GM12878 (cell line): ENCODE results near the gene MCM3AP. TPM values are rescaled to one million over a fixed set of nuclear protein-coding genes. Genes with fewer than 3 reads are reported as not detected.

Experiments
- ATAC-seq: fragments of 200-7000 bp; cut with Tn5 transposase; 3 replicates; pipeline ENCODE4 v1.9.1; 2020; ENCODE audit warnings: mild to moderate bottlenecking, moderate library complexity
- BruUV-seq: library from RNA; stranded (reverse); fragments of 400-500 nt; replicated peaks from 2 replicates; lab custom pipeline; 2021; lab: Mats Ljungman, UMichigan
- CTCF ChIA-PET: fragments of 300-600 bp; sonication (Branson Sonifier 250); formaldehyde crosslinking; extraction: SDS; loops from one replicate; lab custom pipeline; 2021; ENCODE audit warnings: inconsistent platforms; lab: Yijun Ruan, JAX
- POLR2A ChIA-PET: fragments of 350-600 bp; formaldehyde crosslinking; extraction: SDS; loops from one replicate; lab custom pipeline; 2021; ENCODE audit warnings: inconsistent platforms; lab: Charles Lee
- RAD21 ChIA-PET: fragments of 300-600 bp; sonication (Branson Sonifier 250); formaldehyde crosslinking; loops from one replicate; lab custom pipeline; 2023; ENCODE audit warnings: antibody characterized with exemption; ENCODE audit not compliant: unreplicated experiment; lab: Charles Lee
- SMC1A ChIA-PET: fragments of 300-600 bp; sonication (Branson Sonifier 250); formaldehyde crosslinking; loops from one replicate; lab custom pipeline; 2023; ENCODE audit not compliant: unreplicated experiment, uncharacterized antibody; lab: Charles Lee
- DNase-seq: peaks from one replicate; pipeline ENCODE4 v3.0.0-alpha.2; 2011; ENCODE audit warnings: low read depth, low spot score
- FAIRE-seq: peaks from 3 replicates; lab custom pipeline; 2011; peaks lifted over from hg19 to GRCh38; lab: Jason Lieb, UNC
- H2AFZ ChIP-seq: 2 replicates; pipeline ENCODE4 v1.6.0; 2011; ENCODE audit warnings: low read depth, low read length, control low read depth; ENCODE audit not compliant: control insufficient read depth
- H3K27ac ChIP-seq: 2 replicates; pipeline ENCODE4 v1.5.1; 2011; ENCODE audit warnings: control low read depth; ENCODE audit not compliant: control insufficient read depth, insufficient read depth
- H3K27me3 ChIP-seq, 2 experiments: replicated peaks in 1 of 2; 2 replicates each; pipeline versions ENCODE4 v1.6.0 to v1.6.1; 2011; ENCODE audit warnings: low read length in 1 of 2; ENCODE audit not compliant: control insufficient read depth in 2 of 2, insufficient read depth in 2 of 2
- H3K36me3 ChIP-seq, 2 experiments: 2 replicates each; pipeline ENCODE4 v1.5.1; 2011; ENCODE audit warnings: low read length in 1 of 2; ENCODE audit not compliant: control insufficient read depth in 2 of 2, insufficient read depth in 2 of 2
- H3K4me1 ChIP-seq: 2 replicates; pipeline ENCODE4 v1.6.1; 2011; ENCODE audit warnings: mild to moderate bottlenecking, low read length, moderate library complexity, mixed read lengths; ENCODE audit not compliant: control insufficient read depth, insufficient read depth
- H3K4me2 ChIP-seq: 2 replicates; pipeline ENCODE4 v1.6.0; 2011; ENCODE audit warnings: control low read depth; ENCODE audit not compliant: control insufficient read depth, insufficient read depth
- H3K4me3 ChIP-seq: fragments of 200-600 bp; sonication (generic); 2 replicates; pipeline ENCODE4 v1.5.1; 2016
- H3K79me2 ChIP-seq: 2 replicates; pipeline ENCODE4 v1.6.0; 2011; ENCODE audit warnings: low read length; ENCODE audit not compliant: control insufficient read depth, insufficient read depth
- H3K9ac ChIP-seq: 2 replicates; pipeline ENCODE4 v1.8.0; 2011; ENCODE audit warnings: low read length, control low read depth, mixed read lengths; ENCODE audit not compliant: control insufficient read depth, insufficient read depth
- H3K9me3 ChIP-seq: replicated peaks from 3 replicates; pipeline ENCODE4 v1.5.1; 2011; ENCODE audit warnings: mild to moderate bottlenecking, low read length; ENCODE audit not compliant: control insufficient read depth, insufficient read depth
- H4K20me1 ChIP-seq: 2 replicates; pipeline ENCODE4 v1.6.0; 2011; ENCODE audit not compliant: control insufficient read depth, insufficient read depth
- BHLHE40 ChIP-seq, 2 experiments: fragments of 450-650 bp in 1 of 2; IDR thresholded peaks; 2 replicates each; pipeline ENCODE4 v1.6.1; 2011 to 2017; ENCODE audit warnings: low read depth in 2 of 2, borderline replicate concordance in 1 of 2, improper control_type of control experiment in 1 of 2, low read length in 1 of 2, mild to moderate bottlenecking in 1 of 2
- BMI1 ChIP-seq: fragments of 450-650 bp; IDR thresholded peaks from 2 replicates; pipeline ENCODE4 v1.6.1; 2016; ENCODE audit warnings: mild to moderate bottlenecking, moderate library complexity, borderline replicate concordance
- CBX5 ChIP-seq: sonication (generic); IDR thresholded peaks from 2 replicates; pipeline ENCODE4 v1.6.1; 2016; ENCODE audit warnings: low read depth, moderate library complexity, mild to moderate bottlenecking, inconsistent platforms
- CHD1 ChIP-seq: IDR thresholded peaks from 2 replicates; pipeline ENCODE4 v1.6.1; 2012; ENCODE audit warnings: low read depth, low read length, improper control_type of control experiment
- IKZF2 ChIP-seq, 2 experiments: fragments of 450-650 bp; IDR thresholded peaks; 2 replicates each; pipeline ENCODE4 v1.6.1; 2017; ENCODE audit warnings: mild to moderate bottlenecking in 2 of 2, moderate library complexity in 2 of 2
- KDM1A ChIP-seq: fragments of 200-600 bp; sonication (generic); IDR thresholded peaks from 2 replicates; pipeline ENCODE4 v1.6.1; 2016; ENCODE audit warnings: borderline replicate concordance
- PML ChIP-seq: IDR thresholded peaks from 2 replicates; pipeline ENCODE4 v1.6.1; 2012; ENCODE audit warnings: low read length, inconsistent platforms
- POLR2A ChIP-seq: IDR thresholded peaks from 2 replicates; pipeline ENCODE4 v1.6.1; 2011; ENCODE audit warnings: low read depth, mild to moderate bottlenecking, low read length
- RFX5 ChIP-seq: IDR thresholded peaks from 2 replicates; pipeline ENCODE4 v1.6.1; 2011; ENCODE audit warnings: low read depth, low read length, improper control_type of control experiment
- SMARCA5 ChIP-seq: fragments of 450-650 bp; IDR thresholded peaks from 2 replicates; pipeline ENCODE4 v1.6.1; 2017; ENCODE audit warnings: mild to moderate bottlenecking
- SMC3 ChIP-seq: IDR thresholded peaks from 2 replicates; pipeline ENCODE4 v1.6.1; 2011; ENCODE audit warnings: low read length, improper control_type of control experiment, borderline replicate concordance
- SPI1 ChIP-seq: IDR thresholded peaks from 2 replicates; pipeline ENCODE4 v1.6.1; 2011; ENCODE audit warnings: low read depth, mild to moderate bottlenecking, low read length, moderate library complexity, borderline replicate concordance; ENCODE audit not compliant: insufficient read depth
- TCF12 ChIP-seq: IDR thresholded peaks from 2 replicates; pipeline ENCODE4 v1.6.1; 2011; ENCODE audit warnings: low read depth, mild to moderate bottlenecking, low read length
- ZNF207 ChIP-seq: fragments of 450-650 bp; IDR thresholded peaks from 2 replicates; pipeline ENCODE4 v1.6.1; 2014; ENCODE audit warnings: antibody characterized with exemption, mild to moderate bottlenecking, borderline replicate concordance
- ZNF217 ChIP-seq: fragments of 450-650 bp; IDR thresholded peaks from 2 replicates; pipeline ENCODE4 v1.6.1; 2017; ENCODE audit warnings: antibody characterized with exemption, mild to moderate bottlenecking
- ZNF24 ChIP-seq: fragments of 450-650 bp; IDR thresholded peaks from 2 replicates; pipeline ENCODE4 v1.6.1; 2017; ENCODE audit warnings: antibody characterized with exemption, mild to moderate bottlenecking
- ZSCAN29 ChIP-seq: fragments of 450-650 bp; IDR thresholded peaks from 2 replicates; pipeline ENCODE4 v1.6.1; 2017; ENCODE audit warnings: mild to moderate bottlenecking, moderate library complexity
- WGBS: methylation state at CpG from one replicate; pipeline ENCODE4 v1.1.6; 2016; ENCODE audit warnings: low lambda C conversion rate; ENCODE audit not compliant: insufficient replicate concordance, insufficient coverage; ENCODE audit errors: missing lambda C conversion rate; 5-methylcytosine and 5-hydroxymethylcytosine counted together
- in situ Hi-C: fragments of 300-500 bp; cut with MboI; formaldehyde crosslinking; loops from 9 replicates; pipeline ENCODE4 v1.14.3; 2018; ENCODE audit warnings: mixed read lengths
- intact Hi-C: fragments of 100-400 bp; cut with micrococcal nuclease; formaldehyde crosslinking; loops from one replicate; pipeline ENCODE4 v1.14.2; 2022; ENCODE audit not compliant: unreplicated experiment
- polyA plus RNA-seq, 11 experiments: library from polyadenylated mRNA; depleted of rRNA in 4 of 11; unstranded in 6 of 11; stranded (reverse) in 5 of 11; fragments of >200 nt; fragmentation: Nextera tagmentation in 4 of 11; fragmentation: Illumina TruSeq in 1 of 11; extraction: Ambion mirVana in 4 of 11; extraction: Trizol in 1 of 11; gene quantifications; 1 replicate in 1 of 11; 2 replicates in 10 of 11; pipeline versions ENCODE4 v1.2.1 to v1.2.3, GENCODE V29; 2011 to 2016; ENCODE audit warnings: inconsistent platforms in 2 of 11, missing spikeins in 2 of 11, low read depth in 1 of 11
- total RNA-seq, 4 experiments: library from RNA; depleted of rRNA in 3 of 4; stranded (reverse); fragments of >200 nt in 3 of 4; fragmentation: Illumina TruSeq in 1 of 4; extraction: Trizol in 1 of 4; gene quantifications; 2 replicates each; pipeline versions ENCODE4 v1.2.1 to v1.2.3, GENCODE V29; 2013 to 2021
- TF ChIP-seq, protein P1 (sequence below): IDR thresholded peaks from 2 replicates; pipeline ENCODE4 v1.6.1; 2012; ENCODE audit warnings: low read depth, low read length, improper control_type of control experiment
- TF ChIP-seq, protein P2 (sequence below): fragments of 450-650 bp; IDR thresholded peaks from 2 replicates; pipeline ENCODE4 v1.6.1; 2017; ENCODE audit warnings: antibody characterized with exemption, mild to moderate bottlenecking, moderate library complexity

The MCM3AP gene
- total and polyA plus RNA-seq, 10 of the 15 experiments (the other 5 are each of a cell fraction or from before 2014, with no cell fraction given) = 6.1 to 95.7 (median 47.0) TPM

DNA sequence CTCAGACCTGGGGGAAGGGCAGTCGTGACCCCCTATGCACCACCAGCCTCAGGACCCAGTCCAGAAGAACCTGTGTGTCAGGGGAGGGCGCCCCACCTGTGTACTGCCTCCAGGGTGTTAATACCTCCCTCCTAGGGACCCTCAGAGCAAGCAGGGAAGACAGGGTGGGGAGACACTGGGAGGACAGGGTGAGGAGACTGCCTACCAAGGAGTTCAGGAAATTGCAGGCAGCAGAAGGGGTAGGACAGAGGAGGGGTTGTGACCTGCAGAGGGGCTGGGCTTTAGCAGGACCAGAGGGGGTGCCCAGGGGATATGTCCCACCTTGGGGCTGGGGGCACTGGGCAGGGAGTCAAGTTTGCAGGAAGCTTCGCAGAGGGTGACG, 33.0 kb upstream of the MCM3AP start:
- RAD21 ChIA-PET = no interaction called here
- SMC1A ChIA-PET = no interaction called here
- H3K79me2 ChIP-seq = peaks cover 35% of the 10 kb centered on the region
- intact Hi-C loops = no loop called here
- TF ChIP-seq CHD1 (no peak), POLR2A (no peak; the same call in none of the 2 replicates), BMI1 (no peak), ZNF217 (no peak), RFX5 (no peak), ZNF24 (no peak), SMC3 (no peak), BHLHE40 (IDR thresholded peaks at IDR 0.05; ENCODE audit: borderline replicate concordance in 1 of 2, low read depth in 2 of 2, low read length in 1 of 2) (no peak), TCF12 (no peak), KDM1A (no peak), ZSCAN29 (no peak), SPI1 (no peak), ZNF207 (no peak), SMARCA5 (no peak), IKZF2 (IDR thresholded peaks at IDR 0.05) (no peak), PML (no peak), CBX5 (no peak)
- TF ChIP-seq, protein P1, sequence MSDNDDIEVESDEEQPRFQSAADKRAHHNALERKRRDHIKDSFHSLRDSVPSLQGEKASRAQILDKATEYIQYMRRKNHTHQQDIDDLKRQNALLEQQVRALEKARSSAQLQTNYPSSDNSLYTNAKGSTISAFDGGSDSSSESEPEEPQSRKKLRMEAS = no peak
- TF ChIP-seq, protein P2, sequence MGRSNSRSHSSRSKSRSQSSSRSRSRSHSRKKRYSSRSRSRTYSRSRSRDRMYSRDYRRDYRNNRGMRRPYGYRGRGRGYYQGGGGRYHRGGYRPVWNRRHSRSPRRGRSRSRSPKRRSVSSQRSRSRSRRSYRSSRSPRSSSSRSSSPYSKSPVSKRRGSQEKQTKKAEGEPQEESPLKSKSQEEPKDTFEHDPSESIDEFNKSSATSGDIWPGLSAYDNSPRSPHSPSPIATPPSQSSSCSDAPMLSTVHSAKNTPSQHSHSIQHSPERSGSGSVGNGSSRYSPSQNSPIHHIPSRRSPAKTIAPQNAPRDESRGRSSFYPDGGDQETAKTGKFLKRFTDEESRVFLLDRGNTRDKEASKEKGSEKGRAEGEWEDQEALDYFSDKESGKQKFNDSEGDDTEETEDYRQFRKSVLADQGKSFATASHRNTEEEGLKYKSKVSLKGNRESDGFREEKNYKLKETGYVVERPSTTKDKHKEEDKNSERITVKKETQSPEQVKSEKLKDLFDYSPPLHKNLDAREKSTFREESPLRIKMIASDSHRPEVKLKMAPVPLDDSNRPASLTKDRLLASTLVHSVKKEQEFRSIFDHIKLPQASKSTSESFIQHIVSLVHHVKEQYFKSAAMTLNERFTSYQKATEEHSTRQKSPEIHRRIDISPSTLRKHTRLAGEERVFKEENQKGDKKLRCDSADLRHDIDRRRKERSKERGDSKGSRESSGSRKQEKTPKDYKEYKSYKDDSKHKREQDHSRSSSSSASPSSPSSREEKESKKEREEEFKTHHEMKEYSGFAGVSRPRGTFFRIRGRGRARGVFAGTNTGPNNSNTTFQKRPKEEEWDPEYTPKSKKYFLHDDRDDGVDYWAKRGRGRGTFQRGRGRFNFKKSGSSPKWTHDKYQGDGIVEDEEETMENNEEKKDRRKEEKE = no peak
- TF ChIP-seq, all 136 proteins: peak for 0
- Histone ChIP-seq H3K36me3 (peaks cover 0 to 3% of the 10 kb centered on the region in 2 experiments; a peak in 1 of 4 replicates), H3K9me3 (no peaks in the 10 kb centered on the region), H3K27me3 (no peaks in the 10 kb centered on the region), H3K4me3 (no peak overlapping the region), H3K27ac (no peak overlapping the region), H3K9ac (no peak overlapping the region), H4K20me1 (no peaks in the 10 kb centered on the region), H2AFZ (no peak overlapping the region), H3K4me1 (peaks cover 5% of the 10 kb centered on the region), H3K4me2 (no peak overlapping the region)
- ATAC-seq (no peak), DNase-seq (no peak), FAIRE-seq (no peak)
- WGBS = 98% methylated on average over 4 of the region's 4 CpGs
- CTCF ChIA-PET = no interaction called here
- POLR2A ChIA-PET = no interaction called here
- in situ Hi-C loops = no loop called here
- no TSS peak for BruUV-seq
